ENCODE data around the gene NUP93.
A peak's percentile ranks its signal among the peaks of the same experiment; 100 is the strongest.
"Not testable (repeated sequence)": the region's sequence is repeated elsewhere in the genome, so short reads cannot be mapped to it uniquely, and the experiment has no call there.

NUP93 gene

GRCh38 chr16:56708525-56709442 is 21.1 kb upstream of the NUP93 start:
- DNase-seq (ENCODE audit: low read depth in 1 of 2, low spot score in 1 of 2) = no peak

DNA sequence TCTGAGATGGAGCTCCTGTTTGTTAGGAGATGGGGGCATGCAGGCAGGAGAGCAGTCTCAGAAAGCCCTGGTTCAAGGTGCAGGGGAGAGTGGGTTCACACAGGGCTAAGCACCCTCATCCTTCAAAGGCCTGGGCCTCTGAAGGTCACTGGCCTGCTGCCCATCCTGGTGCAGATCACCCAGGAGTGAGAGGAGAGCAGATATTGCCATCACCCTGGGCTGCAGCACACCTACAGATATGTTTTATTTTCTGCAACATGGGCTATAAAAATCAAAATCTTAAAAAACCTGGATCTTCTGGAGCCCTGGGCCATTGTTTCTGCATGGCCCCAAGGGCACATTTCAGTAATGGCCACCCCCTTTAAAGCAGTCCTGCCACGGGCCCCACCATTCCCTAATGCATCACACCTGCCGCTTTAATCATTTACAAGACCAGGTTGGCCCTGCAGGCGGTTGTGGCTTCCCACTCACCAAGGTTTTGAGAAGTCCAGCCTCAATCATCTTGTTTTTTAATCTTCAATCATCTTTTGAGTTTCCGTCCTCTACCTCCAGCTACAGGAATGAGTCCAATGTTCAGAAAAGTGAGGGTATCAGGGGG is 20.4 kb upstream of the NUP93 start:
- no peak for DNase-seq (ENCODE audit: low read depth in 1 of 2, low spot score in 1 of 2)

DNA sequence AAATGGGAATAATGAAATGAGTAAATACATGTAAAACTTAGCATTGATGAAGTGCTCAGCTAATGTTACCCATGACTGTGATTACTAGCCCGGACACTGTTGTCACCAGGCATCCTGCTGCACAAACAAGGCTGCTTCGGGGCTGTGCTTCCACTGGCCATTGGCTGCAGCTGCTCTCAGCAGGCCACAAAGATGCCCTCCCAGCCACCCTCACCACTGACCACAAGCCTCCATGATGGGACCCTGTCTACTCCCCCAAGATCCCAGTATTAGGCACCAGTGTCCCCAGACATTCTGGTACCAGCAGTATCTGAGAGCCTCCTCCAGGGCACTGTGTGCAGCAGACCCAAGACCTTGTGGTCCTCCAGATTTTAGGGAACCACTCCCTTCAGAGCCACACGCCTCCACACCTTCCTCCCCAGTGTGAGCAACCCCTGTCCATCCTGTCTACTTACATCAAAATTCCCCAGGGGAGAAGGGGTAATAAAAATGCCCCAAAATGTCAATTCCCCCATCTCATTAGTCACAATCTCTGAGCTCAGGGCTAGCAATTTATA is 19.7 kb upstream of the NUP93 start:
- DNase-seq (ENCODE audit: low read depth in 1 of 2, low spot score in 1 of 2) = no peak

- no peak for DNase-seq (ENCODE audit: low read depth in 1 of 2, low spot score in 1 of 2)
Measured at GRCh38 chr16:56711862-56712261, 18.1 kb upstream of the NUP93 start.

GRCh38 chr16:56713794-56714193 is 16.1 kb upstream of the NUP93 start:
- DNase-seq (ENCODE audit: low read depth in 1 of 2, low spot score in 1 of 2) = no peak

- DNase-seq (ENCODE audit: low read depth in 1 of 2, low spot score in 1 of 2) = no peak
Measured at GRCh38 chr16:56715126-56715525, 14.8 kb upstream of the NUP93 start.

DNA sequence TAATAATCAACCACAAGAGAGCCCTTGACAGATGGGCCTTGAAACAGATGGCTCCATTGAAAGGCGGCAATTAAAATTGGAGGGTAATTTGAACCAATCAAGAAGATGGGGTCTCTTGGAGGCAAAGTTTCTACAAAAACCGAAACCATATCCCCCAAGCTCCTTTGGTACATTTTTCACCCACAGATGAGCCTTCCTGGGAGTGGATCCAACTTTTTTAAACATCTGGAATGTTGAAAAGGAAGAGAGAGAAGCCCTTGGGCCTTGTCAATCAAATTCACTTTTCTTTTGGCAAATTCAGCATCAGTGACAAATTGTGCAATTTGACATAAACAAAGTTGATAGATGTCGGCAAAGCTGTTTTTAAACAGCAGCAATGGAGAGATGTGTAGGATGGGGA is 13.2 kb upstream of the NUP93 start:
- DNase-seq (ENCODE audit: low read depth in 1 of 2, low spot score in 1 of 2) = no peak

DNA sequence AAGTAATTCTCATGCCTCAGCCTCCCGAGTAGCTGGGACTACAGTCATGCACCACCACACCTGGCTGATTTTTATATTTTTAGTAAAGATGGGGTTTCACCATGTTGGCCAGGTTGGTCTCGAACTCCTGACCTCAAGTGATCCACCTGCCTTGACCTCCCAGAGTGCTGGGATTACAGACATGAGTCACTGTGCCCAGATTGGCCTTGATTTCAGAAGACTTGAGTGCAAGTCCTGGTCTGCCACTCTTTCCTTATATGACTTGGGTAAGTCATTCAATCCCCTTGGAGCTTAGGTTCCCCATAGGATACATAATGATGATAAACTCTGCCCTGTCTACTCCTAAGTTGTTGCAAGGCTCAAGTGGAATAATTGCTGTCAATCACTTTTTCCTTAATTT is 12.4 kb upstream of the NUP93 start:
- not testable (repeated sequence) for DNase-seq (ENCODE audit: low read depth in 1 of 2, low spot score in 1 of 2)

GRCh38 chr16:56722200-56722842 is 7.6 kb upstream of the NUP93 start:
- DNase-seq (ENCODE audit: low read depth in 1 of 2, low spot score in 1 of 2) = no peak

DNA sequence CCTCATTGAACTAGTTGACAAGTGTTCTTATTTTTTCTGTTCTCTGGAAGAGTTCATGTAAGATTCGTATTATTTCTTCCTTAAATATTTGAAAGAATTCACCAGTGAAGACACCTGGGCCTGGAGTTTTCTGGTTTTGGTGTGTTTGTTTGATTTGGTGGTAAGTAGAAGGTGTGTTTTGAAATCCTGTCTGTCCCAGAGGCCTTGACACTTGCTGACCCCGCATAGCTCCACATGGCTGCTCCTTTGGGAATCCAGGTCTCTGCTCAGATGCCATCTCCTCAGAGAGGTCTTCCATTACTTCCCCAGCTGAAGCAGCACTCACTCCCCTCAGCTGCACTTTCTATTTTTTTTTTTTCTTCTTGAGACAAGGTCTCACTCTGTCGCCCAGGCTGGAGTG is 5.7 kb upstream of the NUP93 start:
- DNase-seq (ENCODE audit: low read depth in 1 of 2, low spot score in 1 of 2) = no peak

- DNase-seq (ENCODE audit: low read depth in 1 of 2, low spot score in 1 of 2) = no peak
Measured at GRCh38 chr16:56726283-56726682, 3.6 kb upstream of the NUP93 start.

DNA sequence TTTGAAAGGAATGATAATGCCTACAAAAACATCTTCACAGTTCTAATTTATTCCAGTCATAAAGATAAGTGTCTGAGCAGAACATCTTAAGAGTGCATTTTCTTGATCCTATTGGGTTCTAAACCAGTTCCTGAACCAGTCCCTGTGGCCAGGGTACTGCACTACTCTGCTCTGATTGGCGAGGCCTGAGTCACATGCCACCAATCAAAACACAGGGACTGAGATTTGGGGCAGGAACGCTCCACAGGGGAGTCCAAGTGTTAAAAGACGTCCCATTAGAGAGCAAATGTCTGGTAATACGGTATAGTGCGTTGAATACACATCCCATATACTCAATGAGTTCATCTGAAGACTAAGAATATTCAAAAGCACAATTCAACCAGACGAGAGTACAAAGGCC is 3.0 kb upstream of the NUP93 start:
- no peak for DNase-seq (ENCODE audit: low read depth in 1 of 2, low spot score in 1 of 2)

GRCh38 chr16:56728027-56728426 is 1.9 kb upstream of the NUP93 start:
- no peak for DNase-seq (ENCODE audit: low read depth in 1 of 2, low spot score in 1 of 2)

GRCh38 chr16:56728980-56729734 is 772 bp upstream of the NUP93 start:
- no peak for DNase-seq (ENCODE audit: low read depth in 1 of 2, low spot score in 1 of 2)

GRCh38 chr16:56732366-56732765 is 2.4 kb downstream of the NUP93 start:
- no peak for DNase-seq (ENCODE audit: low read depth in 1 of 2, low spot score in 1 of 2)

DNA sequence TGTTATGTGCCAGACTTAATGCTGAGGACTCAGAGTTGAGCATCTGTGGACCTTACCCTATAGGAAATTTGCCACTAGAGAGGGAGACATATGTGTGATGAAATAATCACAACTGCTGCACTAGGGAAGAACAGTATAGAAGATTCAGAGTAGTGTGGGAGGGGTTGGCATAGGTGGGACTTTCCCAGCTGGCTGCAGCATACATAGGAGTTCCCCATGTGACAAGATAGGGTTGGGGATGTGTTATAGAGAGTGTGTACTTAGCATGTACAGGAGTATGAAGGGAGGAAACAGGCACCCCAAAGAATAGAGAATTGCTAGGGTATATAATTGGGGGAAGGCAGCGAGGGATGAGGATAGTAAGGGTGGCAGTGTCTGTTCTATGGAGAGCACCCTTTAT is 2.9 kb downstream of the NUP93 start:
- peak in 1 of 2 donors; percentile 14 for DNase-seq (ENCODE audit: low read depth in 1 of 2, low spot score in 1 of 2)

GRCh38 chr16:56734429-56734828 is 4.5 kb downstream of the NUP93 start:
- no peak for DNase-seq (ENCODE audit: low read depth in 1 of 2, low spot score in 1 of 2)

DNA sequence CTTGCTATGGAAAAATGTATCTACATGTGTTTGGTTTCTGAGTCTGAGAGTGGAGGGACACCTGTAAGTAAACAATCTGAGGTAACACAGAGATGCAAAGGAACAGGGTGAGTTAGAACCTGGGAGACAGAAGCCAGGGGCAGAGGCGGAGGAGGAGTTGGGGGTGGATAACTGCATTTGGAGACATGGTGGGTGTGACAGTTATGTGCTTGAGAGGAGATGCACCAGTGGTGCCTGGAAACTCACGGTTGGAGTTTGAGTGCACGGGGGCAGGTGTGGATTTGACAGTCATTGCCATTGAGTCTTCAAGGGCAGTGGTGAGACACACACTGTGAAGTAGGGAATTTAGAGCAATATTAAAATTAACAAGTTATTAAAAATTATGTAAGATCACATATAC is 6.5 kb downstream of the NUP93 start:
- no peak for DNase-seq (ENCODE audit: low read depth in 1 of 2, low spot score in 1 of 2)

DNA sequence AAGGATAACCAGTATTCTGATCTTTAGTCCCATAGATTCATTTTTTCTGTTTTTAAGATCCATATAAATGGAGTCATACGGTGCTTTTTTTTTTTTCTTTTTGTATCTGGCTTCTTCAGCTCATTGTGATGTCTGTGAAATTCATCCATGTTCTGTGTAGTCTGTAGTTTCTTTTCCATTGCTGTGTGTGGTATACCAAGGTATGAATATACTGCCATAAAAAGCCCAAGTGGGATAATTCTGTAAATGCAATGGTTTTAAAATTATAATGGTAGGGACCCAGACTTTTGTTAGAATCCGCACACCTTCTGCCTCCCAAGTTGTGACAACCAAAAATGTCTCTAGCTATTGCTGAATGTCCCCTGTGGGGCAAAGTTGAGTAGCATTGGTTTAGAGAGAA is 7.6 kb downstream of the NUP93 start:
- DNase-seq (ENCODE audit: low read depth in 1 of 2, low spot score in 1 of 2) = no peak

DNA sequence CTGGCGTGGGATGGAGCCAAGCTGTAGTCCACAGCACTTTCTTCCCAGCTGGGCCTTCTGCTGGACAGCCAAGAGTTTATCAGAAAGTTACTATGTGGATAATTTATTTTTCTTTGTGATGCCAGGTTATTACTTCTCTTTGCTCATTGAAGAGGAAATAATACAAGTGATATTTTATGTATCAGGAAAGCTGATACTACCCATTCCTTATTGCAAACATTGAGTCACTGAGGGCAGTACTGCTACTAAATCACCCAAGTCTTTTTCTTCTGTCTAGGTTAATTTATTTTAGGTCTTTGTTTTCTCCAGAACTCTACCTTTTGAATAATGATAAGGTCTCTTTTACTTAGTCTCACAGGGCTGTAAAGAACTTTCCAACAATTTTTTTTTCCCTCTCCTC is 8.3 kb downstream of the NUP93 start:
- DNase-seq (ENCODE audit: low read depth in 1 of 2, low spot score in 1 of 2) = no peak

DNA sequence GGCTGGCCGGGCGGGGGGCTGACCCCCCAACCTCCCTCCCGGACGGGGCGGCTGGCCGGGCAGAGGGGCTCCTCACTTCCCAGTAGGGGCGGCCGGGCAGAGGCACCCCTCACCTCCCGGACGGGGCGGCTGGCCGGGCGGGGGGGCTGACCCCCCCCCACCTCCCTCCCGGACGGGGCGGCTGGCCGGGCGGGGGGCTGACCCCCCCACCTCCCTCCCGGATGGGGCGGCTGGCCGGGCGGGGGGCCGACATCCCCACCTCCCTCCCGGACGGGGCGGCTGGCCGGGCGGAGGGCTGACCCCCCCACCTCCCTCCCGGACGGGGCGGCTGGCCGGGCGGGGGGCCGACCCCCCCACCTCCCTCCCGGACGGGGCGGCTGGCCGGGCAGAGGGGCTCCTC is 9.4 kb downstream of the NUP93 start:
- DNase-seq (ENCODE audit: low read depth in 1 of 2, low spot score in 1 of 2) = not testable (repeated sequence)

Data from stimulated activated CD4-positive, alpha-beta T cell treated with anti-CD3 and anti-CD28 coated beads, Interleukin-15, amount 100 ng/mL, for 1 hour (primary cell).